ENCODE results near the gene CDYL.

- TF ChIP-seq CTCF (IDR thresholded peaks at IDR 0.05) (no peak), EZH2 (IDR thresholded peaks at IDR 0.05) (no peak), EZH2phosphoT487 (IDR thresholded peaks at IDR 0.05) (no peak)
Measured at GRCh38 chr6:4944325-4944724, 168.1 kb downstream of the CDYL start.

All from neural progenitor cell (in vitro differentiated cells).